ENCODE measurements around the gene PLEKHM3. TPM values are rescaled to one million over a fixed set of nuclear protein-coding genes. Genes with fewer than 3 reads are reported as not detected.

The PLEKHM3 gene
- total and polyA plus RNA-seq, 2 donors (not counting 3 experiments of a cell fraction or from before 2014, with no cell fraction given): 3.1 to 9.1 TPM

GRCh38 chr2:207871506-207871905 is 153.8 kb downstream of the PLEKHM3 start:
- no peak for TF ChIP-seq POLR2AphosphoS5 (IDR thresholded peaks at IDR 0.05; ENCODE audit: insufficient read depth, low read depth, low read length)
- TF ChIP-seq, protein P1, sequence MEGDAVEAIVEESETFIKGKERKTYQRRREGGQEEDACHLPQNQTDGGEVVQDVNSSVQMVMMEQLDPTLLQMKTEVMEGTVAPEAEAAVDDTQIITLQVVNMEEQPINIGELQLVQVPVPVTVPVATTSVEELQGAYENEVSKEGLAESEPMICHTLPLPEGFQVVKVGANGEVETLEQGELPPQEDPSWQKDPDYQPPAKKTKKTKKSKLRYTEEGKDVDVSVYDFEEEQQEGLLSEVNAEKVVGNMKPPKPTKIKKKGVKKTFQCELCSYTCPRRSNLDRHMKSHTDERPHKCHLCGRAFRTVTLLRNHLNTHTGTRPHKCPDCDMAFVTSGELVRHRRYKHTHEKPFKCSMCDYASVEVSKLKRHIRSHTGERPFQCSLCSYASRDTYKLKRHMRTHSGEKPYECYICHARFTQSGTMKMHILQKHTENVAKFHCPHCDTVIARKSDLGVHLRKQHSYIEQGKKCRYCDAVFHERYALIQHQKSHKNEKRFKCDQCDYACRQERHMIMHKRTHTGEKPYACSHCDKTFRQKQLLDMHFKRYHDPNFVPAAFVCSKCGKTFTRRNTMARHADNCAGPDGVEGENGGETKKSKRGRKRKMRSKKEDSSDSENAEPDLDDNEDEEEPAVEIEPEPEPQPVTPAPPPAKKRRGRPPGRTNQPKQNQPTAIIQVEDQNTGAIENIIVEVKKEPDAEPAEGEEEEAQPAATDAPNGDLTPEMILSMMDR (IDR thresholded peaks at IDR 0.05; ENCODE audit: extremely low read depth in 1 of 2, insufficient read depth in 1 of 2, low read depth in 1 of 2, low read length in 2 of 2): no peak
- TF ChIP-seq FOS (IDR thresholded peaks at IDR 0.05; ENCODE audit: borderline replicate concordance, insufficient read depth, low read length): no peak
- no peak for TF ChIP-seq MAX (IDR thresholded peaks at IDR 0.05; ENCODE audit: insufficient read depth, insufficient read length)
- no peak for TF ChIP-seq MYC (IDR thresholded peaks at IDR 0.05; ENCODE audit: low read depth, low read length)
- TF ChIP-seq POLR2A (IDR thresholded peaks at IDR 0.05; ENCODE audit: low read depth, low read length): no peak
- TF ChIP-seq GATA2 (IDR thresholded peaks at IDR 0.05; ENCODE audit: insufficient read depth, insufficient read length, low read depth, low read length): no peak
- Histone ChIP-seq H2AFZ (ENCODE audit: low read depth, low read length) (no peak overlapping the region), H3K4me3 (replicated peaks in 1 of 3; ENCODE audit: insufficient read depth in 1 of 3, low read depth in 1 of 3, low read length in 3 of 3) (no peak overlapping the region), H4K20me1 (replicated peaks; ENCODE audit: control insufficient read depth, extremely low read depth, insufficient read depth, low read length) (no peaks in the 10 kb centered on the region), H3K9ac (replicated peaks; ENCODE audit: extremely low read depth, insufficient read depth, low read length) (no peak overlapping the region), H3K9me3 (replicated peaks; ENCODE audit: control insufficient read depth, insufficient read depth, low read length) (no peaks in the 10 kb centered on the region), H3K36me3 (ENCODE audit: control insufficient read depth in 2 of 2, extremely low read depth in 1 of 2, insufficient read depth in 2 of 2, low read length in 2 of 2) (no peaks in the 10 kb centered on the region), H3K9me1 (replicated peaks; ENCODE audit: control insufficient read depth, extremely low read depth, insufficient read depth, low read length) (no peaks in the 10 kb centered on the region), H3K79me2 (ENCODE audit: control insufficient read depth, insufficient read depth, low read length) (no peaks in the 10 kb centered on the region), H3K27ac (ENCODE audit: insufficient read depth, low read depth, low read length) (no peak overlapping the region), H3K27me3 (ENCODE audit: control insufficient read depth in 2 of 2, insufficient read depth in 2 of 2, low read length in 2 of 2) (no peaks in the 10 kb centered on the region), H3K4me1 (ENCODE audit: control insufficient read depth, extremely low read depth, insufficient read depth, low read length) (no peaks in the 10 kb centered on the region), H3K4me2 (ENCODE audit: insufficient read depth, low read length) (no peak overlapping the region)
- CTCF ChIA-PET: interaction anchor here (1.4 to 3.4 kb wide), 2 partner anchors 26 to 126 kb away, joined by 4 to 10 read pairs; no protein-coding TSS in a partner anchor
- DNase-seq (ENCODE audit: low read depth, low spot score): no peak
- intact Hi-C loops (cut with micrococcal nuclease): no loop called here
- POLR2A ChIA-PET: no interaction called here
- no TSS peak for BruUV-seq (replicated peaks)
- dilution Hi-C loops (cut with MboI; ENCODE audit: extremely low pct_ligation_motif_present, low sequenced_read_pairs): no loop called here
- no peak for FAIRE-seq
